ENCODE results near the gene CDKN2B.

Gene CDKN2B

GRCh38 chr9:21993893-21994555, 15.1 kb downstream of the CDKN2B start, which contains the start of gene CDKN2A:
TSS of gene CDKN2A (minus strand) at chr9:21994392.
- DNase-seq, result peak; percentile 79

- peak; percentile 24 for DNase-seq
Observed at GRCh38 chr9:21993007-21993406, 16.1 kb downstream of the CDKN2B start.

GRCh38 chr9:21991072-21991959, 17.8 kb downstream of the CDKN2B start:
- DNase-seq, result no peak

GRCh38 chr9:21989440-21990189, 19.5 kb downstream of the CDKN2B start:
- no peak for DNase-seq

GRCh38 chr9:21988056-21988990, 20.8 kb downstream of the CDKN2B start:
- no peak for DNase-seq

GRCh38 chr9:21985964-21986667, 23.0 kb downstream of the CDKN2B start:
- DNase-seq, result no peak

- no peak for DNase-seq
Observed at GRCh38 chr9:21984101-21984500, 25.0 kb downstream of the CDKN2B start.

- no peak for DNase-seq
Observed at GRCh38 chr9:21983561-21983935, 25.6 kb downstream of the CDKN2B start.

- no peak for DNase-seq
Observed at GRCh38 chr9:21982861-21983560, 26.1 kb downstream of the CDKN2B start.

- DNase-seq, result no peak
Observed at GRCh38 chr9:21982391-21982790, 26.7 kb downstream of the CDKN2B start.

GRCh38 chr9:21976334-21976875, 32.7 kb downstream of the CDKN2B start:
- no peak for DNase-seq

GRCh38 chr9:21974722-21975409, 34.2 kb downstream of the CDKN2B start:
- peak; percentile 87 for DNase-seq

- peak; percentile 78 for DNase-seq
Observed at GRCh38 chr9:21974343-21974721, 34.8 kb downstream of the CDKN2B start.

- peak; percentile 43 for DNase-seq
Observed at GRCh38 chr9:21972361-21972760, 36.7 kb downstream of the CDKN2B start.

- no peak for DNase-seq
Observed at GRCh38 chr9:21970800-21971640, 38.1 kb downstream of the CDKN2B start.

GRCh38 chr9:21969951-21970799, 38.9 kb downstream of the CDKN2B start:
- DNase-seq, result no peak

GRCh38 chr9:21969011-21969940, 39.8 kb downstream of the CDKN2B start:
- no peak for DNase-seq
